Tibial nerve (tissue), 4 donors: ENCODE results near the gene SPACA5.

Experiments
- EP300 ChIP-seq, 2 donors: sonication (generic); formaldehyde crosslinking; IDR thresholded peaks; one replicate each; pipeline ENCODE4 v1.6.1; 2017; ENCODE audit warnings: antibody characterized with exemption in 2 of 2, mild to moderate bottlenecking in 1 of 2
- POLR2A ChIP-seq, 2 donors: fragments of 450-650 bp; IDR thresholded peaks; one replicate each; pipeline ENCODE4 v1.6.1; 2017; ENCODE audit warnings: antibody characterized with exemption in 2 of 2, mild to moderate bottlenecking in 2 of 2, moderate library complexity in 2 of 2
- TF ChIP-seq, protein P1 (sequence below), 5 experiments: fragments of 200-600 bp in 3 of 5; fragments of 450-650 bp in 2 of 5; sonication (generic) in 3 of 5; IDR thresholded peaks; one replicate each; pipeline ENCODE4 v1.5.1; 2016 to 2019; ENCODE audit warnings: antibody characterized with exemption in 5 of 5, mild to moderate bottlenecking in 3 of 5, moderate library complexity in 2 of 5

DNA sequence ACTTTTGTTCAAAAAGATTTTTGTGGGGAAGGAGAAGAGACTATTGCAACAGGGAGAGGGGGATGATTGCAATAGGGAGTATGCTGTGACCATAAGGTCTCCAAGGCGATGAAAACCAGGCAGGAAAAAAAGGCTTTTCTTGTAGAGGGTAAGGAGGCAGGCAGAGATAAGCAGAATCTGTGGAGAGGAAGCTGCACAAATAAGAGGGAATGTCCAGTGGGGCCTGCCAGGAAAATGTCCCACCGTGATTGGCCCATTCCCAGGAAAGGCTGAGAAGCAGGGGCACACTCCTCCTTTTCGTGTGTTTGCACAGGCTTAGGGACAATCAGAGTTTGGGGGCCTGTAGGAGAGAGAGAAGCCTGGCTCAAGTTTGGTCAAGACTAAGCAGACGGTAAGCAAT is 29.1 kb downstream of the SPACA5 start:
- TF ChIP-seq, protein P1, sequence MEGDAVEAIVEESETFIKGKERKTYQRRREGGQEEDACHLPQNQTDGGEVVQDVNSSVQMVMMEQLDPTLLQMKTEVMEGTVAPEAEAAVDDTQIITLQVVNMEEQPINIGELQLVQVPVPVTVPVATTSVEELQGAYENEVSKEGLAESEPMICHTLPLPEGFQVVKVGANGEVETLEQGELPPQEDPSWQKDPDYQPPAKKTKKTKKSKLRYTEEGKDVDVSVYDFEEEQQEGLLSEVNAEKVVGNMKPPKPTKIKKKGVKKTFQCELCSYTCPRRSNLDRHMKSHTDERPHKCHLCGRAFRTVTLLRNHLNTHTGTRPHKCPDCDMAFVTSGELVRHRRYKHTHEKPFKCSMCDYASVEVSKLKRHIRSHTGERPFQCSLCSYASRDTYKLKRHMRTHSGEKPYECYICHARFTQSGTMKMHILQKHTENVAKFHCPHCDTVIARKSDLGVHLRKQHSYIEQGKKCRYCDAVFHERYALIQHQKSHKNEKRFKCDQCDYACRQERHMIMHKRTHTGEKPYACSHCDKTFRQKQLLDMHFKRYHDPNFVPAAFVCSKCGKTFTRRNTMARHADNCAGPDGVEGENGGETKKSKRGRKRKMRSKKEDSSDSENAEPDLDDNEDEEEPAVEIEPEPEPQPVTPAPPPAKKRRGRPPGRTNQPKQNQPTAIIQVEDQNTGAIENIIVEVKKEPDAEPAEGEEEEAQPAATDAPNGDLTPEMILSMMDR (IDR thresholded peaks at IDR 0.05) = no peak
- TF ChIP-seq EP300 (IDR thresholded peaks at IDR 0.05) = no peak
- no peak for TF ChIP-seq POLR2A (IDR thresholded peaks at IDR 0.05)
